HG03571 (cell line): ENCODE measurements around the gene ARHGAP25.

Experiments used
- ATAC-seq: cut with Tn5 transposase; IDR thresholded peaks from one replicate; pipeline ENCODE4 v1.9.1; 2021; ENCODE audit not compliant: unreplicated experiment

ARHGAP25 gene

DNA sequence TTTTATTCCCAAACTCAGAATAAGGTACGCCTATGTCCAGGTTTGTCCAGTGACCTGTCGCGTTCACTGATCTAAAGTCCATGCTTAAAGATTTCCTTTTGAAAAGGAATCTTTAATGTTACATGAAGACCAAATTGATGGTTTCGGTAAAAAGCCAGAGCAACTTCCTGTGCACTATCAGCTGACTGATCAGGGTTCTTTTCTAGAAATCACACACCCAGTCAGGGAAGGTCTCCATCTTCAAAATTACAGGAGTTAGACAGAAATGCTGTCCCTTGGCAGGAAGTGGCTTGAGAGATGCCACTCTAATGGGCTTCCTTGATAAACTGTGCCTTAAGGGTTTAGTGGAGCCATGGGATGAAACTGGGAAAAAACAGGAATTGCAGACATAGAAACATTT, 14.7 kb upstream of the ARHGAP25 start:
- no peak for ATAC-seq

DNA sequence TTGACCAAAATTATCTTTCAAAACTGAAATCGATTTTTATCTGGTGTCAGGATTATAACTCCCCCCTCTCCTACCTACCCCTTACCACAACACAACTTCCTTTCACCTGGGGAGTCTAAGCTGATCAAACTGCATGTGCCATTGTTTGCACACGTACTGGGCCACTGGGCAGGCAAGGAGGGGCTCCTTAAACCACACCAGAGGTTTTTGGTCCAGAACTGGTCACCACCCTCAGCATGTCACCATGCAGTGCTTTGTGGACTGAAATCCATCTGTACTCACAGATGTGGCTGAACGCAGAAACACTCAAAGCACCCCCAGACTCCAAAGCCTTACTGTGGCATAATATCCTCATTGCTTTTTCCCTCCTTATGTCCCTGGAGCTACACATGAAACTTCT, 13.9 kb upstream of the ARHGAP25 start:
- no peak for ATAC-seq

DNA sequence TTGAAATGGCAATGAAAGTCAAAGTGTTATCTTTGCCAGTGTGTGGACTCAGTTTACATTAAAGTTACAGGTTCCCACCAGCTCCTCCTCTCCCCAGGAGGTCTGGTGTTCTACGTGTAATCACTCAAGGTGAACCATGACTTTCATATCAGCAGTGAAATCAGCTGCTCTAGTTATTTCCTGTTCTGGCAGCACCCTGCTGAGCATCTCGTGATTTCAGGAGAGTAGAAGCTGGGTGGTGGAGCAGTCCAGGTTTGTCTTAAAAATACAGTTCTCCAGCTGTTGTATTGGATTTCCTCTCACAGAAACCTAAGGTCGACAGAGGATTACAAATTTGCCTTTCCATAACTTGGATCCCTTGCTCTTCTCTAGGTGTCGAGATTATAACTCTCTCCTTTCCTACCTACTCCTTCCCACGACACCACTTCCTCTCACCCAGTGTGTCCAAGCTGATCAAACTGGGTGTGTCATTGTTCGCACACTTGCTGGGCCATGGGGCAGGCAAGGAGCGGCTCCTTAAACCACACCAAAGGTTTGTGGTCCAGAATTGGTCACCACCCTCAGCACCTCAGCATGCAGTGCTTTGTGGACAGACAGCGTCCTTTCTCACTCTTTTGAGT, 13.0 kb upstream of the ARHGAP25 start:
- peak; percentile 54 for ATAC-seq

DNA sequence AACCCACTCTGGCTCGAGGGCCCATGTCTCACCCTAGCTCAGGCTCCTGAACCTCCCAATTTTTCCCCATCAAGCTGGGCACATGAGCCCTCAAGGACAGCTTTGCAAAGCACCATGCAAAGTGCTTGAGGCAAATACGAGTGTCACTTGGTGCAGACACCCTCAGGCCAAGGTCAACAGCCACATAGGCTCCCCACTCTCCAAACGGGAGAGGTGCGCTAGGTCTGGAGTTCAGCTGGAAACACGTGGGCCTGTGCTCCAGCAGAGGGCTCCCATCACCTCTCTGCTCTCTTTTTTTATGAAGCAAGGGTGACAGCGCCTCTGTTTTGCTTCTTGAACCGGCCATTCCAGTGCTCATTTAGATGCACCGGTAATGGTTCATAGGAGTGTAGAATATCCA, 11.9 kb upstream of the ARHGAP25 start:
- no peak for ATAC-seq

DNA sequence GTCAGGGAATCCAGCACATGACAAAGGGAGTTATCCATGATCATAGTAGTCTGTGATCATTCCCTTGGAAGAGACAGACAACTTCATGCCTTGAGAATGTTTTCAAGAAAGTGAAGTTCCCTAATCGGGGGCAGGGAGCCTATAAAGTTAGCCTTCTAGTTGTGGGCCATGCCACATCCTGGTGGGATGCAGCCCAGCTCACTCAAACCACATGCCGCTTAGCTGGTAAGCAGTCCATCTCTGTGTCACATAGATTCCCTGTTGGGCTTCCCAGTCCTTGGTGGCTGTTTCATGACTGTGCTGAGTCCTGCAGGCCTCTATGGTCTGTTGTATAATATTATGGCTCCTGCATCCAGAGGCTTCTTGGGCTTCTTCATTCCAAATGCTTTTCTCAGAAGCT, 11.4 kb upstream of the ARHGAP25 start:
- ATAC-seq, result no peak

DNA sequence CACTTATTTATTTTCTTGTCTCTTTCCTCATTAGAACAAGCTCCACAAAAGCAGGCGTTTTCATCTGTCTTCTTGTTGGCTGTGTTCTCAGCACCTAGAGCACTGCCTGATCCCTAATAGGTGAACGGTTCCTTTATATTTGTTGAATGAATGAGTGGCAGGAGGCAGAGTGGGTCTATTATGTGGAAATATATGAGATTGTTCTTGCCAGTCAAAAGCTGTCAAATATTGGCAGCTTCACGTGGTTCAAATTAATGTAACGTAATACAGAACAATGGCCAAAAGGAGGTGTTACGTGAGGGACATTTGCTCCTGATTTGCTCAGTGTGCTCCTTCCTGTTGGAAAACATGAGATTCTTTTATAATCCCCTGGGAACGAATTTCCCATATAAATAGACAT, 8.5 kb upstream of the ARHGAP25 start:
- no peak for ATAC-seq

DNA sequence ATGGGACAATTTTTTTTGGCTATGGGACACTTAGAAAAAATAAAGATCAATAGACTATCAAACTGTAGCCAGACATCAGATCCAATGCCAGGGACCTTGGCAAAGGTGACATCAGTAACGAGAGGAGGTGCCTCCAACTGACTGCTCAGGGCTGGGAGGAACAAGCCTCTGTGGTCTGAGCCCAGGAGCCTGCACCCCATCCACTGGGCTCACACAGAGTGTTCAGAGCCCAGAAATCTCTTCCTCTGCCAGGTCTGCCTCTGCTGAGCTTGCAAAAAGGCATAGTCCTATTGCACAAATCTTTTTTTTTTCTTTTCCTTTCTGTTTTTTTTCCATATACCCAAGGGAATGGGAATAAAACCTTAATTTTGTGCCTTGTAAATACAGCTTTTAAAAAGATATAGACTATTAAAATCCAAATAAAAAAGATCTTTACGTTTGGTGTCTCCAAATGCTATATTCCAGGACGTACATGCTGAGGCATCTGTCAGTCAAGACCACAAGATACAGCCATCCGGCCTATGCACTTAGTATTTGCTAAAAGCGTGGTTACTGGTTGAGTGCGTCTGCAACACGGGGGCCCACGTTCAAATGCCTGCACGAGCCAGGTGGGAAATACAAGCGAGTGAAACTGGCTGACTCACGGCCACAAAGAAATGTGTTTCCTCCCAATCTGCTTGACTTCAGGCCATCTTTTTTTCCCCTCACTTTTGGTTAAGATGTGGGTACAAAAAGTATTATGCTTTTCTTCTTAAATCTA, 7.8 kb upstream of the ARHGAP25 start:
- peak; percentile 92 for ATAC-seq

DNA sequence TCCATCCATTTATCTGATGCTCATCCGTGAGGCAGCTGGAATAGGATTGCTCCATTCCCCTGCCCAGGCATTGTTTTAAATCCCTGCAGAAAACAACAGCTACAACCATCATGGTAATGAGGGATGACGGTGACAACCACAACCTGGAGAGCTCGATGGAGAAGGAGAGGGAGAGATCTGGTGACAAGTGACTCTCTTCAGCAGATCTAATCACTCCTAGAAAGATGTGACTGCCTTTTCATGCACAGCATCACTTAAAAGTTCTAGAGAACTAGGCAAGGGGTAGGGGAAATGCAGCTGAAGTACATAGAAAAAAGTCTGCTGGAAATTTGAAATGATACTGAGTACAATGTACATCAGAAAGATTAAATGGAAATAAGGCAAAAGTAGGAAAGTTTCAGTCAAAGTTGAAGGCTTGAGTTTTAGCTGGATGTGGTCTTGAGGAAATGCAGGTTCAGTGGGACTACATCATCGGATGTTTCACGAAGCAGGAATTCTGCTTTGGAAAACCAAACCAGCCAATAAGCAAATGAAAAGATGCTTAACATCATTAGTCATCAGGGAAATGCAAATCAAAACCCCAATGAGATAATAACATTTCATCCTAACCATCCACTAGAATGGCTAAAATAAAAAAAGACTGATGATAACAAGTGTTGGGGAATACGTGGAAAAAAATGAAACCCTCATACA, 6.8 kb upstream of the ARHGAP25 start:
- ATAC-seq, result no peak

DNA sequence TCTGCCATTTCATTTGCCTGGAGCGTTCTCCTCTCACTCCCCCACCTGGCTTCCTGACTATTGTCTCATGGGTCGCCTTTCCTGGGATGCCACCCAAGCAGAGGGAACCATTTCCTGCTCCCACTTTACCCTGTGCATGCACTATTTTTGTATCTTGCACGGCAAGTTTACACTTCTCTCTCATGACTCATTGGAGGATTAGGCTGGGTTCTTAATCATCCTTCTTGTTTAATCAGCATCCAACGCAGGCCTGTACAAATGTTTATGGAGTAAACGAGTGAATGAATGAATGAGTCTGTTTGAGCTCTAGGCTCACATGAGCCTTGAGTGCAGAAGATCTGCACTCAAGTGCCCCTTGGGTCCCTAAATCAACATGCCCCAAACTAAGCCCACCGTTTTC, 3.8 kb upstream of the ARHGAP25 start:
- ATAC-seq, result no peak

DNA sequence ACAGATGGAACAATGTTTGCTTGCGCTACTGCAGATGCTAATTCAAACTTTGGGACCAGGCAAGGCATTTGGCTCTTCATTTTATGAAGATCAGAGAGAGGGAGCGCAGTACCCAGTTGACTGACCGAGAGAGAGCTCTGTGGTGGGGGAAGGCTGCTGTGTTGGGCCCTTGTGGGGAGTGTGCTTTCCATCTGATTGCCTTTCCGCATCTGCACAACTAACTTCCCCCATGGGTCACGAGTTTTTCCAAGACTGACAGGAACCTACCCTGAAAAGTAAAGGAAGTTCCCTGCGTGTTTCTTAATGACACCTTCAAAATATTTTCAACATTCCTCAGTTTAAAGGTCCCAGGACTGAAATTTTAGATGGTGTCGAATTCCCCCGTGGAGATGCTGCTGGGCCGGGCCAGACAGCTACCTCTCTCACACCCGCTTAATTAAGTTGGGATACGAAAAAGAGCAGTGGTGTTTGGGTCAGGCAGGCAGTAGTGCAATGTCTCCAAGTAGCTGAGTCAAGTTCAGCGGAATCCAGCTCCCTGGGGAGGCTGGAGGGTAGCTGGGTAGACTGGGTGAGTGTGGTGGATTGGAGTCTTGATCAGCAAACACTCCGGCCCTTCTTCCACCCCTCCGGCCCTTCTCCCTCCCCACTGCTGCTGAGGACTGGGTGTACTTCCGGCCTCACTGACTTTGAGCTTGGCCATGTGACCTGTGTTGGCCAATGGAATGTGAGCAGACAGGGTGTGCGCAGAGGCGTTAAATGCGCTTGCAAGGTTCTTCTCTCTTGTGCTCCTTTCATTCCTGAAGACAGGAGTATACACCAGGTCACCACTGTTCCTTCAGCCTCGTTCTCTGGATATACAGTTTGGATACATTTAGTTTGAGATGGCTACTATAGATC, 2.3 kb upstream of the ARHGAP25 start:
- no peak for ATAC-seq

DNA sequence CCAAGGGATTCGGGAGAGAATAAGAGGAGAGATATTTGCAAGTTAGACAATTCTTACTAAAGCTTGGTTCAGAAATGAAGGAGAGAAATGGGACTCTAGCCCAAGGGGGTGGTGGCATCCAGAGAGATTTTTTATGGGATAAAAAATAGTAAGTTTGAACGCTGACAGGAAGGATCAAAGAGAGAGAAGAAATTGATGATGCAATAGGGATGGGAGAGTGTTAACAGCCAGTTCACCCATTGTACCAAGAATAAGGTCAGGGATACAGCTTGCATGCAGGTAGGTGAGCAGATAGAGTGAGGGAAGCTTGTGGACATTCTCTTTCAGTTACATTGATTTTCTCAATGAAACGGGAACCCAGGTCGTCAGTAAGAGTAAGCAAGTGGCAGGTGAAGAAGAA, 1.2 kb upstream of the ARHGAP25 start:
- ATAC-seq, result no peak

DNA sequence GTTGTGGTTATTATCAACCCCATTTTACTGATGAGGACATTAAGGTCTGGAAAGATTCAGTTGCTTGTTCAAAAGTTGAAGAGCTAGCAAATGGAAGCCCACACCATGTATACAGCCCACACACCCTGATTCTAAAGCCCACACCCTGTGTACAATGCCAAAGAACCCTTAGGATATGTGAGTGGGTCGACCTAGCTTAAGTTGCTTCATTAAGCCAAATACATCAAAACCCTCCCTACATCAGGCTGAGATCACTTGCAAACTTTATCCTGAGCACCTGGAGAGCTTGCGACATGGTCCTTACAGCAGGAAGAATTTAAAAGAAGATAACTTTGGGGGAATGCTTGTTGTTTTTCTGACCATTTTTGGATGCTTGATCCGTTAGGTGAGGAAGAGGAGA, 435 bp upstream of the ARHGAP25 start:
- ATAC-seq, result no peak

DNA sequence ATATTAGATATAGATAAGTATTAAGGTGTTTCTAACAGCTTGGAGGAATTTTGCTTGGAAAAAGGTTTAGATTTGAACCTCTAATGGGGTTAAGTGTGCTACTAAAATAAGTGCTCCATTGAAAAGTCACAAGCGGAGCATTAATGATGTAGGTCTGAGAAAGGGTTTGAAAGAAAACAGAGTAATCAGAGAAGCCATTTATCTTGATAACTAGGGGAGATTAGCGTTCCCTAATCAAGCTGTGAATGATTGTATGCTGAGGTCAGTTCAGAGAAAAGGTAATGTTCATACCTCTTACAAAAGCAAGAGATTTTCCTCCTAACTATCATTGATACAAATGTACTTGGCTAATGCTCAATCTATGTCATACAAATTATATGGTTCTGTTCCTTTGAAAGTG, 1.5 kb downstream of the ARHGAP25 start:
- ATAC-seq, result no peak

DNA sequence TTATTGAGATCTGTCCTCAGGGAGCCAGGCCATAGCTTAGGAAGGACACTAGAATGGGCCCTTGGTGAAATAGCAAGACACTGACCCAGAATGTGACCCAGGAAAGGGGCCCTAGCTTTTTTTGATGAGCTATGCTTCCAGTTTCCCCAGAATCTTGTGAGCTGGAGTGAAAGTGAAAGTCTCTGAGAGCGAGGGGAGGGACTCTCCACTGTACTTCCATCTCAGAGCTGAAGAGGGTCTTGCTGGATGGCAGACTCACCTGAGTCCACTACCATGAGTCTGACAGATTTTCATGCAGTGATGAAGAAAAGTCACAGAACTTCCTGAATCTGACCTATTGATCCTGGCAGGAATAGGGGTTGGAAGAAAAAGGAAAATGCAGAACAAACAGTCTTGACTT, 3.1 kb downstream of the ARHGAP25 start:
- no peak for ATAC-seq

DNA sequence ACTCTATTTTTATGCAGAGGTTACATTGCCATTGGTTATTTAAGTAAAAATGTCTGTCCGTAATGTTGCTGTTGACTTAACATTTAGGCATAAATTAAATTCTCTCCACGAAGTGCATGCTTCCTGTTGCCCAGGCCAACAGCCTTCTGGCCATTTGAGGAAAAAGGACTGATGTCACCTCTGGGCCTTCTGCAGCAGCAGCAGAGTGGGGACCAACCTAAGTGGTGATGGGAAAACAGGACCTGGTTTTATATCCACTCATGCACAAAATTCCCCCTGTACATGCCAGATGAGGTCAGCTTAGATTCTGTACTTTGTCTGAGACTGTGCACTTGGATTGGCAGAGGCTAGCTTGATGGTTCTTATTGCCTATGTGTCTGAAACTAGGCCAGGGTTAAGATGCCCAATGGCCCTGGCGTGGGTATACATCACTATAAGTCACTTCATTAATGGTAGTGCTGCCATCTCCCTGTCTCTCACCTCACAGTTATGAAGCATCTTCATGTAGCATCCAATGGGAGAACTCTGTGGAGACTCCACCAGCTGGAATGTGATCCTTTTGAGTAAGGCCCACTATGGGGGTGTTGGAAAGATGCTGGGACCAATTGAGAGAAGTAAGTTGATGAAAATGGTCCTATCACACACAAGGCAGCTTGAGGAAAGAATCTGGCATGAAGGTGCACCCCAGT, 4.4 kb downstream of the ARHGAP25 start:
- no peak for ATAC-seq

DNA sequence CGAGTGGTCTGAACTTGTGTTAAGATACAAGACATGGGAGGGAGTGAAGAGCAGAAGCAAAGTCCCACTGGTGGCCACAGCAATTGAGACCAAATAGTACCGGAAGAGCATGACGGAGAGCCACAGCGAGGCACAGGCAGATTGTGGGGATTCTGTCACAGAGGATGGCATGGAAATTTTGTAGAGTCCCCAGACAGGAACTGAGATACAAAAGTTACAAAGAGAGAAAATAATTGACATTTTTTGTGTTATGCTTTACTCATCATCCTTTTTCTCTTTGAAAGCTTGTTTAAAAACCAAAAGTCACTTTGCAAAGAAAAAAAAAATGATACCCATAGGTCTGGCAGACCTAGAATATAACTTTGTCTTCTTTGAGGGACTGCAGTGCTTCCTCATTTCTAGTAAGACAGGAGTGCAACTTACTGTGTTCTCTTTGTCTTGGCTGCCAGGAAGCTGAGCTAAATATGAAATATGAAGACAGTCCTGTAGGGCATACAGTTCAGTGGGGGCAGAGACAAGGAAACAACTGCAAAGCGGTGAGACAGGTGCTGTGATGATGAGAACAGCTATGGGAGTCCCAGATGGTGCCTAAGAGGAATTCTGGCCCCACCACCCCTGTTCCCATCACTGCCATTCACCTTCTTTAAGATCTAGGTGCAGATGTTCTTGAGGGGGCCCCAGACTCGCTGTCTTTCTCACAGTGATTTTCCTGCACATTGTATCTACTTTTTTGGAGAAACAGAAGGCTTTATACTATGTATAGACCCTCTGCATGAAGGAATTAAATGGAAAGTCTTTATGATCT, 5.2 kb downstream of the ARHGAP25 start:
- no peak for ATAC-seq

DNA sequence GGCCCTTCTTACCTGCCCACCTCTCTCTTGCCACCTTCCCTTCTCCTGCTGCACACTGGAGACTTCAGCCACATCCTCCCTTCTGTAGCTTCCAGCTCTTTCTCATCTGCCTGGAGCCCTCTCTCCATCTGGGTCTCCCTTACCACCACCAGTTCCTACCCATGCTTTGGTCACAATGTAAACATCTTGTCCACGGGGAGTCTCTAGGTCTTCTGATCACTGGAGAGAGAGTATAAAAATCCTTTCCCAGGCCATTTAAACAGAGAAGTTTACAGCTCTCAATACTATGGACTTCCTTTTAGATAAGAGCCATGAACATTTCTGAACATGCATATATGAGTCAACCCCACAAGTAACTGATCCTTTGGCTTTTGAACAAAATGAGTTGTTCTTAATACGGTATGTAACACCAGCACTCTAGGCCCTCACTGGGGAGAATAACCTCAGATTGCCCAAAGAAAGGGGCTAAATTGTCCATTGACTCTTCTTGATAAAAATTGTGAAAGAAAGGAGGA, 5.8 kb downstream of the ARHGAP25 start:
- ATAC-seq, result no peak

DNA sequence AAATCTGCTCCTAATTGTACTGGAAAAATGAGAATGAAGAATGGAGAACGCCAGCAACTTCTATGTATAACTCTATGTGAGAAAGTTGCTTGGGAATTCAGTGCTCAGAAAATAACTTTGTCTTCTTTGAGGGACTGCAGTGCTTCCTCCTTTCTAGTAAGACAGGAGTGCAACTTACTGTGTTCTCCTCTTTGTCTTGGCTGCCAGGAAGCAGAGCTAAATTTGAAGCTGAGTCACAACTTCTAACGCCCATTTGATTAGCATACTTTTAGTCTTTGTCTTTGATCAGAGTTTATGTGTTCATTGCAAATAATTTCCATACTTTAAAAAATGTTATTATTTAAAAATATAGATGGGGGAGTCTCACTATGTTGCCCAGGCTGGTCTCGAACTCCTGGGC, 6.6 kb downstream of the ARHGAP25 start:
- ATAC-seq, result no peak

DNA sequence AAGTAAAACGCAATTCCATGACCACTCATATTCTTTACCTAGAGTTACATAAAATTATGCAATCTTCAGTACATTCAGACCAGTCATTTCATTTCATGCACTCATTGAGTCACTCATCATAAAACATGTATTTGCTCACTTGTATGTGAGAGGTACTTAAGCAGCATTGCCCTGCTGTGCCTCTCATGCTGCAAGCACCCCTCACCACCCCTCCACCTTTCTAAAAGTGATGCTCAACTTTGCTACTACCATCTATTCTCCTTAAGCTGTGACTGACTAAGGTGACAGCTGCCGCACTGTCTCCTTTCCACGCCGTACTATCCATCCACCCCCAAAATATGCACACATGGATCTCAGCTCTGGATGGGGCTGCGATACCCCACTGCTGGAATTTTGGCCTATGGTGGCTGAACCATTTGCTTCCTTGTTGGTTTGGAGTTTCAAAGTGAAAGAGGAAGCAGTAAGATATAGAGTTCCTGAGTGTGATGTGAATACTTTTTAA, 7.2 kb downstream of the ARHGAP25 start:
- no peak for ATAC-seq
